RKO (cell line): ENCODE results near the gene STPG1.

Experiments
- DNase-seq: peaks from one replicate; pipeline ENCODE4 v3.0.0-alpha.2; 2016; ENCODE audit warnings: low spot score

The STPG1 gene

DNA sequence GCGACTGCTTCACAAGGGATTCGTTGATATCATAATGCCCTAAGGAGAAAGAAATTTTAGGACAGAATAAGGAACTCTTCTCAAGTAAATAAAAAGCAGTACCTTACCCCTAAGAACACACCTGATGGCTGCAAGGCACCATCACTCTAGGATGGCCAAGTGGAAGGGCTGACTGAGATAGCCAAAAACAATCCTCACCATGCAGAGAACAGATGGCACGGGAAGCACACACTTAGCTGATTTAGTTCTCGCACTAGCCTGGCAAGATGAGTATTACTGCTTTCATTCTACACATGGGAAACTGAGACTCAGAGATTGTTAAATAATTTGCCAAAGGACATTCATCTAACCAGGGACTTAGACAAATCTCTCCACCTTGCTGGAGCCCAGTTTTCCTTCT lies 43.8 kb downstream of the STPG1 start:
- no peak for DNase-seq

DNA sequence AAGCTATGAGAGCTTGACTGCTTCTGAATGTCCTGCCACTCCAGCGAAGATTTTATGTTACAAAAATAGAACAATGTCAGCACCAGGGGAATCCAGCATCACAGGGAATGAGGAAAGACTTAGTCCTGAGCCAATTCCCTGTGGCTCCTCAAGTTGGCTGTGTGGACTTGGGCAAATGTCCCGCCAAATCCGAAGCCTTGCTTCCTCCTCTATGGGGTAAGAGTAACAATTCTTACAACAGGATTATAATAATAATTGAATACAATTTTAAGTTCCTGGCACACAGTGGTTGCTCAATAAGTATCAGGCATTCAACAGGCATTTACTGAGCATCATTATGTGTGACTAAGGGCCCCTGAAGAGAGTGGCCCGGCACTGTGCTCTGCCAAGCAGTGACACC lies 44.4 kb downstream of the STPG1 start:
- DNase-seq = no peak

DNA sequence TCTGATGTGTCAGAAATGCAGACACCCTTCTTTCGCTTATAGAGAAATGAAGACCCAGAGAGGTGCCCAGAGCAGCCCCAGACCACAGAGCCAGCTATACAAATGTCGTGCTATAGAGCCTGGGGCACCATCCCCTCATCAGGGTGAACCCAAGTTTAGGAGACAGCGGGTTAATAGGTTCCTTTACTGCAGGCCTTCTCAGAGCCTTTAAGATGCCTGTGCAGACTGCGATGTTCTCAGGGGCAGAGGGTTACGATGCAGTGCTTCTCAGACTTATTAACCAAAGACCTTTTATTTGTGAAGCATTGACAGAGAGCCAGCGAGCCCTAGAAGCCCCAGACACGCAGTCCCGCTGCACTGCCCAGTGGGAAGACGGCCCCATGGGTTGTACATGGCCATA lies 46.9 kb downstream of the STPG1 start:
- DNase-seq = no peak

DNA sequence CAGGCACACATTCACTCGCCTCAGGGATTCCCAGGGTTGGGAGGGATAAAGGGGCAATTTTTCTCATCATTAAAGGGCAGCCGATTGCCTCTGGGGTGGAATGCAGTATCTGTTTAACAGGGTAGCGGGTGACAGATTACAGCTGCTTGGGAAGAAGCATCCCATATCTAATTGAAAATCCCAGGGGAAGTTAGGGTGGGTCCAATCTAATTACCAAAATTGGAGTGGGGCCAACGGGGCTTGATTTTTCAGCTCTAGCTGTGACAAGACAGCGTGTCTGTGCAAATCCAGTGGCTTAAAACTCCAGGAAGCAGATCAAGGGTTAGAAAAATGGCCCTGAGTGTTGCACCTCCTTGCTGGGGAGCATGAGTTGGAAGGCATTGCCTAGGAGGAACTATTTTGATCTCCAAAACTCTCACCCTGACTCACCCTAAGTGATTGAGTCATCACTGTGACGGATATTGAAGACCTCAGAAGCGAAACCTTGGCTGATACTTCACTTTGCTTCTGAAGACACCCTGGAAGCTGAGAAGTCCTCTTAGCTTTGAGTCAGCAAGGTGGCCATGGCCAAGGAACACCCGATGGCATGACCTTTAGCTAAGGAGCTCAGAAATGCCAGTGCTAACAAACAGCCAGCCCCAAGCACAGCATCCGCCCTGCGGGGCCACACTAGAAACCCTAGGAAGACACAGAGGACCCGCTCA lies 48.5 kb downstream of the STPG1 start:
- DNase-seq = peak; percentile 90

DNA sequence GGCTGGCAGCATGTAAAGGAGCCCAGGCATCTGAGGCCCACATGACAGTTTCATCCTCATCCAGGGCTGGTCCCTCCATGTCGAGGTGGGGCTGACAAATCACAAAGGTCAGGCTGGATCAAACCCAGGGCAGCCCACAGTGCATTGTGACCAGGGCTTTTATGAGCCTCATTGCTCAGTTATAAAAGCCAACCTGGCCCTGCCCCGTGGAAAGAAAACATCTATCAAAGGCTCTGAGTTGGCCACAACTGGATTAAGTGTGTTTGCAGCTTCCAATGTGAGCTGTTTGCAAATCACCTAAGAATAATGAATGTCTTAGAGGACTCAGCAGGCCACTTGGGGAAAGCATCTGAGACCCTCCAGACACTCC lies 49.0 kb downstream of the STPG1 start:
- DNase-seq = no peak

DNA sequence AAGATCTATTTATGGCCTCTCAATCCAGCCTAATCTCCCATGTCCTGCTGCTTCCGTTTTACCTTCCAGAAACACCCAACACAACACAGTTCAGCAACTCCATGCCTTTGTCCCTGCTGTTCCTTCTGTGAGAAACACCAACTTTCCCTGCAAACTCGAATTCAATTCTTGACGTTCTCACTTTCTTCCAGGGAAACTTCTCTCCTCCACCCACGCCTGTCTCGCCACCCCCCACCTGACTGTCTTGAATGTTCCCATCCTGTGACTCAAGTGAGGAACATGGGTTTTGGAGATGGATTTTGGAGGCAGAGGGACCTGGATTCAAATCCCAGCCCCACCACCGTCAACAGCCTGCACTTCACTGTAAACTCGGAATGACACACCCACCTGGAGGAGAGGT lies 49.6 kb downstream of the STPG1 start:
- DNase-seq = no peak

DNA sequence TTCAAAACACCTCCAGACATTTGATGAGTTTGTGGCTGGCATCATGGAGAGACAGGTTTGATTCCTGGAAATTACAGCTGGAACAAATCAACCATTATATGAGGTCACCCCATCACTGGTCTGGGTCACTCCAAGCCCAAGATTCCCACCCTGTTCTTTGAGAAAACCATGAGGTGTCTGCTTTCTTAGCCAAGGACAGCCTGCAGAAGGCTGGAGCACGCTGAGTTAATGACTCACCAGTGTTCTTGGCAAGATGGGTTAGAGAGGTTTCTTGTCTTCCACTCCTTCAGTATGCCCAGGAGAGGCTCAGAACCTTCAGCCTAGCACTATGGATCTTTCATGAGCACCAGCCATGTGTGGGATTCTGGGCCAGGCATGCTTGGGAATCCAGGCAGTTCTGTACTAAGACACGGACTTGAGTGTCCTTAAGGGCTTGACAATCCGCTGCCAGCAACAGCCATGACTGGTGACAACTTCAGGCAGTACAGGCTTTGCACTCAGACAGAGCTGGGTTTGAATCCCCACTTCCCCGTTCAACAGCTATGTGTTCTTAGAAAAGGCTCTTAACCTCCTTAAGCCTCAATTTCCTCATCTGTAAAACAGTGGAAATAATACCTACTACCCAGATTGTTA lies 50.5 kb downstream of the STPG1 start:
- DNase-seq = peak; percentile 13

DNA sequence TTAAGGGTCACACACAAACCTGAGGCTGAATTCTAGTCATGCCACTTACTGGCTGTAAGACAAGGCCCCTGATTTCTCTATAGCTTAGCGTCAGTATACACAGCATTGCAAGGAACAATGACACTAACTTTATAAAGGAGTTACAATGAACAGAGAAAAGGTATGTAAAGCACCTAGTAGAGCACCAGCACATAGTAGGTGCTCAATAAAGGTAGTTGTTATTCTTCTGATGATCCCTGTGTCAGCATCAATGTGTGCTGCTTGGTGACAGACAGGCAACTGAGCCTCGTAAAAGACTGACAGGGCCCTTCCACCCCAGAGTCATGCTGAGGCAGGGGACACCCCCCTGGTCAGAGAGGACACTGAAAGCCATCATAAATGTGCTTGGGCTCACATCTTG lies 51.2 kb downstream of the STPG1 start:
- no peak for DNase-seq

DNA sequence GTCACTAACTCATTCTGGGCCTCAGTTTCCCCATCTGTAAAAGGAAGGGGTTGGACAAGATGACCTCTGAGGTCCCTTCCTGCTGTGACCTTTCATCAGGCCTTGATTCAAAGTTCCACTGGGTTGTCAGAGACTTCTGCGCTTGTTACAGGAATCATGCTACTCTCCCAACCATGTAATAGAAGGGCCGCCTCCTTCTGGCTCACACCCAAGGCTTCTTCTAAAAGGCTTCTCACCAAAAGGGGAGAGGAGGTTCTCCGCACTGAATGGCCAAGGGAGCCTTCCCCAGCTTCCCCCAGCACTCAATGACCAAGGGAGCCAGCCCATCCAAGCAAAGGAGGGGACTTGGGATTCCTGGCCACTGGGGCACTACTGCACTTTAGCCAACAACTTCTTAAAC lies 51.8 kb downstream of the STPG1 start:
- DNase-seq = no peak

DNA sequence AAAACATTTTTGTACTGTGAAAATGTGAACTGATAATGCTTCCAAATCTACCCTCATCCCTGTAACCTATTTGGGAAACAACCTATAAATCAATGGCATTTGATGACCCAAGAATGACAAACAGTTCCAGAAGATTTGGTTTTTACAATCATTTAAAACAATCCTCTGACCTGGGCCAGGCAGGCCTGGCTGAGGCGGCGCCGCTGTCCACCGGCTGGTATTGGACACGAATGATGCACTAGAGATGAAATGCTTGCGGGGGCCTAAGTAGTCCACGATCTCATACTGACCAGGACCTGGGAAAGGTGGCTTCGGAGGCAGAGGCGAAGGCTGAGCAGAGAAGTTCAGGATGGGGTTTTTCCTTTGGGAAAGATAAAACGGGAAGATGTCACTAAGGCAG lies 52.9 kb downstream of the STPG1 start:
- DNase-seq = no peak

DNA sequence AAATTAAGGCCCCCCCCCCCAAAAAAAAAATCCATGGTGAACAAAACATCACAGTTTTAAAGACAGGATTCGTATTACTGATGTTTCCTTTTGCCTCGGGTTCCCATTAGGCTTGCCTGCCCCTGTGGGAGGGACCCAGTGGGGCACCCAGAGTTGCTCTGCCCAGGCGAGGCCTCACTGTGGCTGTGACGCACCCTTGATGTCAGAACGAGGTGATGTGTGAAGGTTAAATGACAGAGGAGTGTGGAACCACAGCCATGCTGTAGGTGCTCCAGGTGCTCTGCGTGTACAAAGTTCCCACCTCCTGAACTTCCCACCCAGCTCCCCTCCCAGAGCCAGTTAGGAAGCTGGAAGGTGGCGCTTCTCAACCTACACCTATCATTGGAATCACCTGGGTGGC lies 56.5 kb downstream of the STPG1 start:
- DNase-seq = no peak

DNA sequence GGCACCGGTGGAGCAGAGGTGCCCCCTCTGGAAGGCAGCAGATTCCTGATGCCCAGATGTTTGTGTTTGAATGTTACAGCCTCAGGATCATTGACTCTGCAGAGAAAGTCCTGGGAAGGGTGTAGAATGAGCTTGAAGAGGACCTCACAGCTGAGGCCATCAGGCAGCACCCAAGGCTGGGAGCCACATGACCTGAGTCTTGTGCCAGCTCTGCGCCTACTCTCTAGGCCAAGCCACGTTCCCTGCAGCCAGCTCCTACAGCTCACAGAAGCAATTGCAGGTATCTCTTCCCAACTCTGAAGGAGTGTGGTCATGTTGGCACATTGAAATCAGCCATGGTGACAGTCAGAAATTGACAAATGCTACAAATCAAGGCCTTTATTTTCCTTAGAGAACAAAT lies 58.1 kb downstream of the STPG1 start:
- no peak for DNase-seq

DNA sequence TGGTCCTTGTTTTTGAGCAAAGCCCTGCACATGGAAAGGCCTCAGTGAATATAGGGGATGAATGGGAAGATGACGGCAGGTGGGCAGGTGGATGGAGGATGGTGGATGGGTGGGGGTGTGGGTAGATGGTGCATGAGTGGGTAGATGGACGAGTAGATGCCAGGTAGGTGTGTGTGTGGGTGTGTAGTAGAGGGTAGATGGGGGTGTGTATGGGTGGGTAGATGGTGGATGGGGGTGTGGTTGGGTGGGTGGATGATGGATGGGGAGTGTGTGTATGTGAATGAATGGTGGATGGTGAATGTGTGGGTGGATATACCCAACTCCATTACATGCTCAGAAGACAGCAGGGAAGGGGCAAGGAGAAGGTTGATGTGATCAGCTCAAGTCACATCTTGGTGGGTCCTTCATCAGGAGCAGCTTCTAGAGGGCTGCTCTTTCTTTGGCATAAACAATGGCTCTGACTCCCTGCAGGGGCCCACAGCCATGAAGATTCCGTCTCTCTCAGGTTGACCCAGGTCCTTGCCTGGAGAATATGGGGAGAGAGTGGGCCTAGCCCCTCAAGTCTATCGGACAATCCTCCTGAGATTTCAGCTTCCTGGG lies 60.2 kb downstream of the STPG1 start:
- DNase-seq = no peak

DNA sequence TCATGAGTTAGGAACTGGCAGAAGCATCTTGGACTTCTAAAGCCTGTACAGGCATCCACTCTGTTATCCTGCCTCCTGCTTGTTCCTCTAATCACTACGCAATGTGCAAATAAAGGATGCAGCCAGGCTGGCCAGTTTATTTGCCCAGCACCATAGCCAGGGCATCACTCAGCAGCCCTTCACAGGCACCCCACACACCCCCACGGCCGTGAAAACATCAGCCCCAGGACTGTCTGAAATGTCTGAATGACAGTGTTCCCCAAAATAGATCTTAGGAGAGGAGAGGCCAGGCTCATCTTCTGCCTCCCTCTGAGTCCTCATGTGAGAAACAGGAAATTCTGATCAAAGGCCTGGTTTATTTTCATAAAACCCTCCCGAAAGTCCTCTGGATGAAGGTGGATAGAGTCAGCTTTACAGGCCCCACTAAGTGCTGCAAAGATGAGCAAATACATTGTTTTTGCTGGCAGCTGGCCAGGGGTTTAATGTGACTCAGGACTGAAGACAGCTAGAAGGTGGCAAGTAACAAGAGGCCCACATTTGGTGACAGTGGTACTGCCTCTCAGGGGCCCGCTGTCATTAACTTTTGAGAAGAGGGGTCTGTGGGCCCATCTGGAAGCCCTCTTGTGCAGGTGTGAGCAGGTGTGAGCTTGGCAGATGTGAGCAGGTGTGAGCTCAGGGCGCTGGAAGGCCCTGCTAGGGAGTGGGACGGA lies 61.5 kb downstream of the STPG1 start:
- DNase-seq = peak; percentile 14

DNA sequence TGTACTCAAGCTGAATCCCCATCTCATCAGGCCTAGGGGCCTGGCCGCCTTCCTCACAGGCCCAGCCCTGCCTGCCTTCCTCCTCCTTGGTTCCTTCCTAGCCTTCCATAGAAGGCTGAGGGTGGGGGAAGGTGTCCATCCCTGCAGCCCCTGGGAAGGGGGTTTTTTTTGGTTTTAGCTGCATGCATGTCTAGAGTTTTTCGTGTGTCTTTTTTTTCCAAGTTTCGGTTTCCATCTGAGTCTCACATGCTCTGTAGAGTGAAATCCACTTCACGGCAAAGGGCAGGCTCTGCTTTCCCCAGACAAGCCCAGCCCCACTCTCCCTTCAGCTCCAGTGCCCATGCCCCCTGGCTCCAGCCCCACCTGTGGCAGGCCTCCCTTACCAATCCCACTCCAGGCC lies 62.3 kb downstream of the STPG1 start:
- no peak for DNase-seq

DNA sequence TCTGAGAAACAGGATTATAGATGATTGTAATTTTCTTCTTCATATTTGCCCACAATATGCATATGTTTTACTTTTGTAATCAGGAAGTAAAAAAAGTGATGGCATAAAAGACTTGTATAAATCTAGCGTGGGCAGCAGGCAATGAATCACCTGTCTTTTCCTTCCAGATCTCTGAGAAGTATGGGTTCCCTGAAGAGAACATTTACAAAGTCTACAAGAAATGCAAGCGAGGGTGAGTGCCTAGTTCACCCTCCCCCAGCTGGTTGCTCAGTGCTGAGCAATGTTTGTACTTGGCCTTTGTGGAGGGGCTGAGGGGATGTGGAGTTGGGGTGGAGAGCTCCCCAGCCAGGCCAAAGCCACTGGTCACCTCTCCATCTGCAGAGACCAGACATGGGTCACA lies 63.7 kb downstream of the STPG1 start:
- no peak for DNase-seq

DNA sequence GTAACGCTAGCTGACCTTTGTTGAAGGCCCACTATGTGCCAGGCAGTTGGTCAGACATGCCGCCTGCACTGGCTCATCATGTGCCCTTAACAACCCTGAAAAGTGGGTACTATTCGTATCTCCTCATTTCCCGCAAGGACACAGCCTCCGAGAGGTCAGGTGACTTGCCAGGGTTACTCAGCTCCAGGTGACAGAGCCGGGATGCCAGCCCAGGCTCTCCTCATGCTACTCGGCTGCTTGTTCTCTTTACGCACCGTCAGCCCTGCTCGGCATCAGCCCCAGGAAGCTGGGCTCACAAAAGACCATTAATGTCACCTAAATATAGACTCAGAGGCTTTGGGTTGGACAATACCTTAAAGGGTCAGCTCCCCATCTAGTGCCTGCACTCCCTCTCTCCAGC lies 65.4 kb downstream of the STPG1 start:
- no peak for DNase-seq

DNA sequence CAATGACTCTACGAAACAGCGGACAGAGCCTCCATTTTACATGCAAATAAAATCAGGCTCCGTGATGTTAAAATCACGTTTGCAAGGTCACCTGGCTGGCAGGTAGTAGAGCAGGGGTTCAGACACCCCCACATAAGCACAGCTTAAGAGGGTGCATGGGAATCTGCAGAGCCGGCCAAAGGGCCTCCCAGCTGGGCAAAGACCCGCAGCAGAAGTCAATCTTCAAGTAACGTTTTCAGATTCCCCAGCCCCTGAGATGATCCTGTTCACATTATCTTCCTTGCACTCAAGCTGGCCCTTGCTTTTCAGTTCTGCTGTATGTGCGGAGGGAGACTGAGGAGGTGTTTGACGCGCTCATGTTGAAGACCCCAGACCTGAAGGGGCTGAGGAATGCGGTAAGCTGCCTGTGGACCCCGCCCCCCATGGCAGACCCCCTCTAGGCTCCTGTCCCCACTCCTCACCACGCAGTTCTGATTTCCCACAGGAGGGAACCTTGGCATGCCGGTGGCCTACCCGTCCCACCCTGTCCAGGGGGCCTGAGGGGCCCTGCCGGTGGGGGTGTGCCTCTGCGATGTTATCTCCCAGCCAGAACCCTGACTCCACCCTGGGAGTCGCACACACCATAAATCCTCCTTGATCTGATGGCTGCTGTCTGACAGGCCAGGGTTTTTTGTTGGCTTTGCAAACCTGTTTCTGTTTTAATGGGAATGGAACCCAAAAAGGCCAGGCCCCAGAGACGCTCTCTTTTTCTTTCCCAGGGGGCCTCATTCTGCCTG lies 66.2 kb downstream of the STPG1 start:
- no peak for DNase-seq

DNA sequence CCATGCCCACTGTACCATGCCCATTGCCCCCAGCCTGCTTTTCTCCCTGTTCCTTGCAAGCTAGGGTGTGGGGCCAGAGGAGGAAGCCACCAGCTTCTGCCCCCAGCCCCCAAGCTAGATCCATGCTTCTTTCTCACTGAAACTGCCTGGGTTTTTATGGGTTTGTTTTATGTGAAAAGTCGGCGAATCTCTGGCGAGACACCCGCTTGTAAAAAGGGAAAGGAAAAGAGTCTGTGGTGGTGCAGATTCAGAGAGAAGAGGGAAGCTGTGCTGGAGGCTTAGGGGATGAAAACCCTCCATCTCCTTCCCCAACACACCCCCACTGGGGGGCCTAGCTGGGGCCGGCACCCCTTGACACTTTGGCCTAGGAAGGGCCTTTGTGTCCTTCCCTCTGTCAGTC lies 68.2 kb downstream of the STPG1 start:
- no peak for DNase-seq

DNA sequence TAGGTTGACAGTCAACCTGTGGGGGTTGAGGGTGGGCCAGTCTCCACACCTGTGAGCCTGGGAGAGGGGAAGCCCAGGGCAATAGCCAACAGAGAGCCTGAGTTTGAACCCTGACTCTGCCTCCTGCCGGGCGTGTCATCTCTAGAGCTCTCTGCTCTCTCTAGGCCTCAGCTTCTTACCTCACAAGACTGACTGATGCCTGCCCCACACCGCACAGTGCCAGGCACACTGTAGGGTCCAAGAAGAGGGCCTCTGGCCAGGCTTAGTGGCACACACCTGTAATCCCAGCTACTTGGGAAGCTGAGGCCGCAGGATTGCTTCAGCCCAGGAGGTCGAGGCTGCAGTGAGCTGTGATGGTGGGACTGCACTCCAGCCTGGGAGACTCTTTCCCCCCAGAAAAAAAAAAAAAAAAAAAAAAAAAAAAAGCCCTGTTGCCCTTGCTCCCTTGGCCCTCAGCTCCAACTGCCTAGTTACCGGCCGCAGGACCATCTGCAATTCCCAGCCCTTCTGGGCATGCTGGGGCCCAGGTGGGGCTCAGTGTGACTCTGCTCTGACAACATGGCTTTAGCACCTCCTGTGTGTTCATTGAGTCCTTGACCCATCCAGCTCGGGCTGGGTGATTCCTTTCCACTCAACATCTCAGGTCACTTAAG lies 69.4 kb downstream of the STPG1 start:
- peak; percentile 11 for DNase-seq

DNA sequence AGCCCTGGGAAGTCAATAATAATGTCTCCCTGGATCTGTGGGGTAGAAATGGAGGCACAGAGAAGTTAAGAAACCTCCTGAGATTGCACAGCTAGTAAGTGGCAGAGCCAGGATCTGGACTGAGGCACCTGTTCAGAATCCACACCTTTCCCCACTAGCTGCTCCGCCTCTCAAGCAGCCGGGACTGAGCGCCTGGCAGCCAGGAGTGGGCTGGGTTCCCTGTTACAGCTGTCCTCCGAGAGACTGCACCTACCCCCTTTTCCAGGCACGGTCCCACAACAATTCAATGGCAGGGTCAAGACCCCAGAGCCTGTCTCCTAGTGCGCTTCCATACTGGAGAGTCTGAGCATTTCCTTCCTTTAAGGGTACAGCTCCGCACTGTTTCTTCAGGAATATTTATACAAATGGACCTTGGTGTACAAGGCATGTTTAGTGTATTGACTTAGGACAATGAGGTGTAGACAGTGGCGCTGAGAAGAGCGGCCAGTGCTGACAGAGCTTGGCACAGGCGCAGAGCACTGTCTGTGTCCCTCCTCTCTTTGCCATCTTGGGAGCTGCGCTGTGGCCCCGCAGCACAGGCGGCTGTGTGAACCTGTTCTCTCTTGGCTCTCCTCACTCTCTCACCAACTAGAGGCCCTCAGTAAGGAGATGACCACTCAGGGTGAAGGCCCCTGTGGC lies 70.0 kb downstream of the STPG1 start:
- no peak for DNase-seq
